Endodermal cell (in vitro differentiated cells): Measurements from ENCODE around the gene ZNF419. TPM values are rescaled to one million over a fixed set of nuclear protein-coding genes. Genes with fewer than 3 reads are reported as not detected.

Experiments used
- DNase-seq: peaks from one replicate; pipeline ENCODE4 v3.0.0-alpha.2; 2017
- H3K27ac ChIP-seq: 2 replicates; pipeline ENCODE4 v1.5.1; 2013; ENCODE audit warnings: mild to moderate bottlenecking, low read depth, low read length, moderate library complexity
- H3K27me3 ChIP-seq: 2 replicates; pipeline ENCODE4 v1.6.1; 2013; ENCODE audit warnings: mild to moderate bottlenecking, low read length, moderate library complexity; ENCODE audit not compliant: insufficient read depth, control insufficient read depth, poor library complexity, severe bottlenecking
- H3K36me3 ChIP-seq: 2 replicates; pipeline ENCODE4 v1.7.0; 2013; ENCODE audit warnings: mild to moderate bottlenecking, low read length, moderate library complexity; ENCODE audit not compliant: control insufficient read depth, insufficient read depth
- H3K4me1 ChIP-seq: one replicate; pipeline ENCODE4 v1.7.0; 2013; ENCODE audit warnings: low read length; ENCODE audit not compliant: control insufficient read depth, insufficient read depth
- H3K4me3 ChIP-seq: 2 replicates; pipeline ENCODE4 v1.5.1; 2013; ENCODE audit warnings: mild to moderate bottlenecking, low read length, moderate library complexity
- H3K9ac ChIP-seq: 2 replicates; pipeline ENCODE4 v1.6.1; 2013; ENCODE audit warnings: mild to moderate bottlenecking, low read length, moderate library complexity; ENCODE audit not compliant: poor library complexity, severe bottlenecking; ENCODE audit errors: extremely low read depth
- H3K9me3 ChIP-seq: 2 replicates; pipeline ENCODE4 v1.6.1; 2013; ENCODE audit warnings: mild to moderate bottlenecking, low read length, moderate library complexity; ENCODE audit not compliant: control insufficient read depth
- H3K27ac Mint-ChIP-seq: 2 replicates; pipeline ENCODE4 v1.8.0; 2020; ENCODE audit warnings: mixed read lengths
- H3K27me3 Mint-ChIP-seq: 2 replicates; pipeline ENCODE4 v1.8.0; 2021; ENCODE audit warnings: mild to moderate bottlenecking, mixed read lengths; ENCODE audit not compliant: insufficient read depth
- H3K36me3 Mint-ChIP-seq: 2 replicates; pipeline ENCODE4 v1.8.0; 2020; ENCODE audit warnings: low read depth, mixed read lengths
- H3K4me1 Mint-ChIP-seq: 2 replicates; pipeline ENCODE4 v1.8.0; 2020; ENCODE audit warnings: mixed read lengths
- H3K4me3 Mint-ChIP-seq: 2 replicates; pipeline ENCODE4 v1.8.0; 2020; ENCODE audit warnings: mild to moderate bottlenecking, moderate library complexity, mixed read lengths
- H3K9me3 Mint-ChIP-seq: 2 replicates; pipeline ENCODE4 v1.8.0; 2020; ENCODE audit warnings: mild to moderate bottlenecking, mixed read lengths
- WGBS, 2 experiments: methylation state at CpG; one replicate each; pipeline versions ENCODE4 v1.1.5 to v1.1.7; 2013; ENCODE audit warnings: missing lambda C conversion rate in 2 of 2, mixed read lengths in 1 of 2; ENCODE audit not compliant: insufficient coverage in 1 of 2, insufficient read length in 1 of 2; 5-methylcytosine and 5-hydroxymethylcytosine counted together
- total RNA-seq, 2 donors: library from RNA; stranded (reverse); fragmentation: NEBNext Ultra II Directional in 1 of 2; extraction: Animal tissue kit (Norgen Biotek cat#: 25700) in 1 of 2; gene quantifications; 2 replicates in 1 of 2; 3 replicates in 1 of 2; pipeline ENCODE4 v1.2.1, GENCODE V29; 2021
- TF ChIP-seq, protein P1 (sequence below): fragments of 200-600 bp; sonication (generic); conservative IDR thresholded peaks from 2 replicates; pipeline ENCODE4 v1.5.0; 2021; ENCODE audit warnings: antibody characterized with exemption, mild to moderate bottlenecking

Gene ZNF419
- total RNA-seq, 2 donors from 2014 or later: 16.8 to 17.0 TPM

DNA sequence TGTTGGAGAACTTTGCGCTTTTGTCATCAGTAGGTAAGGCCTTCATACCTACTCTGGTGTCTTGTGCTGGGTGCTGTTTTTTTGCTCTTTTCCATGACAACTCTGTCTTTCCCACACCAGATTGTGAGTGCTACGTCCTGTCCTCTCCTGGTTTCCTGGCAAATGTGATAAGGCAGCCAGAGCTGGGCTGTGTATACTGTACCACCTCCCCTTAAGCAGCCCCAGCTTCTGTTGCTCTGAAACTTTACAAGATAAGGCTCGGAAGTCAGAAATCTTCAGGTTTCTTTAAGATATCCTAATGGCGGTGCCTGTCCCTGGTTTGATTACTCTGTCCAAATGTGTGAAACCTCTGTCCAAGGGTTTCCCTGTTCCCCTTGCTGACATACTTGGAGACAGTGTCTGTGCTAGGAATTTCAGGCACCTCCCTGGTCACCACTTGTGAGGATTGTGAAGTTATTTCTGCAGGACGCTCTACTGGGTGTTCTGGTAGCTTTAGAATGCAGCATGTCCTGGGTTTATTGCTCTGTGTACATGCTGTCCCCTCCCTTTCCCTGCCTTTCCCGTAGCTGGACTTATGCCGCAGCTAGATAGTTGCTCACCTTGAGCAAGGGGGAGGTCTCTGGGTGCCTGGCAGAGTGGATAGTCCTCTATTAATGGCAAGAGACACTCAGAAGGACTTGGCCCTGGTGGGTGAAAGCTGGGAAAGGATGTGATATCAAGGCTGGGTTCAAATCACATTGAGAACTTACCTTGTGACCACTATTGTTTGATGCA, 45.4 kb upstream of the ZNF419 start:
- H3K9me3 Mint-ChIP-seq: peaks cover 36% of the 10 kb centered on the region
- no peaks in the 10 kb centered on the region for H3K27me3 Mint-ChIP-seq
- DNase-seq: no peak
- H3K4me1 ChIP-seq: peaks cover 5% of the 10 kb centered on the region
- H3K36me3 Mint-ChIP-seq: peaks cover 72% of the 10 kb centered on the region
- H3K4me3 Mint-ChIP-seq: no peak overlapping the region
- 78 to 96% methylated on average over 5 to 7 of the region's 7 CpGs for WGBS, 2 experiments
- TF ChIP-seq, protein P1, sequence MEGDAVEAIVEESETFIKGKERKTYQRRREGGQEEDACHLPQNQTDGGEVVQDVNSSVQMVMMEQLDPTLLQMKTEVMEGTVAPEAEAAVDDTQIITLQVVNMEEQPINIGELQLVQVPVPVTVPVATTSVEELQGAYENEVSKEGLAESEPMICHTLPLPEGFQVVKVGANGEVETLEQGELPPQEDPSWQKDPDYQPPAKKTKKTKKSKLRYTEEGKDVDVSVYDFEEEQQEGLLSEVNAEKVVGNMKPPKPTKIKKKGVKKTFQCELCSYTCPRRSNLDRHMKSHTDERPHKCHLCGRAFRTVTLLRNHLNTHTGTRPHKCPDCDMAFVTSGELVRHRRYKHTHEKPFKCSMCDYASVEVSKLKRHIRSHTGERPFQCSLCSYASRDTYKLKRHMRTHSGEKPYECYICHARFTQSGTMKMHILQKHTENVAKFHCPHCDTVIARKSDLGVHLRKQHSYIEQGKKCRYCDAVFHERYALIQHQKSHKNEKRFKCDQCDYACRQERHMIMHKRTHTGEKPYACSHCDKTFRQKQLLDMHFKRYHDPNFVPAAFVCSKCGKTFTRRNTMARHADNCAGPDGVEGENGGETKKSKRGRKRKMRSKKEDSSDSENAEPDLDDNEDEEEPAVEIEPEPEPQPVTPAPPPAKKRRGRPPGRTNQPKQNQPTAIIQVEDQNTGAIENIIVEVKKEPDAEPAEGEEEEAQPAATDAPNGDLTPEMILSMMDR: no peak
- H3K36me3 ChIP-seq: peaks cover 54% of the 10 kb centered on the region
- H3K27ac Mint-ChIP-seq: peak overlapping the region; percentile 6
- no peaks in the 10 kb centered on the region for H3K27me3 ChIP-seq
- H3K9me3 ChIP-seq: peaks cover 35% of the 10 kb centered on the region
- H3K27ac ChIP-seq: no peak overlapping the region
- H3K4me1 Mint-ChIP-seq: peaks cover 20% of the 10 kb centered on the region
- peak overlapping the region; percentile 23 for H3K9ac ChIP-seq
- peak overlapping the region; percentile 64 for H3K4me3 ChIP-seq

DNA sequence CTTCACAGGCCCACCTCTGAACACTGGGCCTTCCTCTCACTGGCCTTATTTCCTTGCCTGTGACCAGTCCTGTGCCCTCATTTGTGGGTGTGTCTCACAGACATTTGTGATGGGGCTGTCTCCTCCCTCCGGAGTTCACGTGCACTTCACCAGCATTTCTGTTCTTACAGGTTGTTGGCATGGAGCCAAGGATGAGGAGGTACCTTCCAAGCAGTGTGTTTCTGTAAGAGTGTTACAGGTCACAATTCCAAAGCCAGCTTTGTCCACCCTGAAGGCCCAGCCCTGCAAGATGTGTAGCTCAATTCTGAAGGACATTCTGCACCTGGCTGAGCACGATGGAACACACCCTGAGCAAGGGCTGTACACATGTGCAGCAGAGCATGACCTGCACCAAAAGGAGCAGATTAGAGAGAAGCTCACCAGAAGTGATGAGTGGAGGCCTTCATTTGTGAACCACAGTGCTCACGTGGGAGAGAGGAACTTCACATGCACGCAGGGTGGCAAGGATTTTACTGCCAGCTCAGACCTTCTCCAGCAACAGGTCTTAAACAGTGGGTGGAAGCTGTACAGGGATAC, 44.3 kb upstream of the ZNF419 start:
- peaks cover 35% of the 10 kb centered on the region for H3K9me3 ChIP-seq
- H3K4me1 Mint-ChIP-seq: peaks cover 20% of the 10 kb centered on the region
- 78 to 100% methylated on average over 4 to 5 of the region's 5 CpGs for WGBS, 2 experiments

DNA sequence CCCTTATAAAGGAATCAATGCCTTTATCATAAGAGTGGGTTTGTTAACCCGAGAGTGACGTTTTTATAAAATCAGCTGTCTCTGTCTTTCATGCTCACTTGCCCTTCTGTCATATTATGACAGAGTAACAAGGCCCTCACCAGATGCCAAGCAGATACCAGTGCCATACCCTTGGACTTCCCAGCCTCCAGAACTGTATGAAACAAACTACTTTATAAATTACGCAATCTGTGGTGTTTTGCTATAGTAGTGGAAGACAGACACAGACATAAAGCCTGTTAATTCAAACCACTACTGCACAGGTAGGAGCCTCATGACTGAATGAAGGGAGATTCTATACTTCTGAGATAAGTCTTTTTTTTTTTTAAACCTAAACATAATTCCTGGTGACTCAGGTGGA, 35.2 kb upstream of the ZNF419 start:
- peaks cover 19% of the 10 kb centered on the region for H3K36me3 Mint-ChIP-seq
- peaks cover 15% of the 10 kb centered on the region for H3K9me3 Mint-ChIP-seq
- no peak overlapping the region for H3K27ac Mint-ChIP-seq
- Histone ChIP-seq H3K27me3 (no peaks in the 10 kb centered on the region), H3K27ac (no peak overlapping the region), H3K4me1 (no peaks in the 10 kb centered on the region), H3K36me3 (peaks cover 7% of the 10 kb centered on the region), H3K9ac (no peak overlapping the region), H3K4me3 (no peak overlapping the region), H3K9me3 (peaks cover 12% of the 10 kb centered on the region)
- H3K4me1 Mint-ChIP-seq: no peaks in the 10 kb centered on the region
- no peak for DNase-seq
- no peaks in the 10 kb centered on the region for H3K27me3 Mint-ChIP-seq
- TF ChIP-seq, protein P1: no peak
- no peak overlapping the region for H3K4me3 Mint-ChIP-seq
- WGBS, 2 experiments: 90 to 100% methylated on average over 2 to 3 of the region's 3 CpGs

More for the DNA sequence above, 44.3 kb upstream of the ZNF419 start:
- Mint-ChIP-seq H3K36me3 (peaks cover 76% of the 10 kb centered on the region), H3K4me3 (no peak overlapping the region), H3K9me3 (peaks cover 36% of the 10 kb centered on the region), H3K27me3 (no peaks in the 10 kb centered on the region), H3K27ac (no peak overlapping the region)
- peak overlapping the region; percentile 64 for H3K4me3 ChIP-seq
- H3K36me3 ChIP-seq: peaks cover 49% of the 10 kb centered on the region
- TF ChIP-seq, protein P1: no peak
- peaks cover 5% of the 10 kb centered on the region for H3K4me1 ChIP-seq
- no peaks in the 10 kb centered on the region for H3K27me3 ChIP-seq
- H3K9ac ChIP-seq: no peak overlapping the region
- no peak overlapping the region for H3K27ac ChIP-seq
- DNase-seq: no peak
